GM12801 (cell line): ENCODE data around the gene ASIC4.

Experiments
- CTCF ChIP-seq: IDR thresholded peaks from one replicate; pipeline ENCODE4 v1.5.1; 2011; ENCODE audit warnings: control low read depth; ENCODE audit not compliant: insufficient read length; ENCODE audit errors: extremely low read depth

Gene ASIC4

DNA sequence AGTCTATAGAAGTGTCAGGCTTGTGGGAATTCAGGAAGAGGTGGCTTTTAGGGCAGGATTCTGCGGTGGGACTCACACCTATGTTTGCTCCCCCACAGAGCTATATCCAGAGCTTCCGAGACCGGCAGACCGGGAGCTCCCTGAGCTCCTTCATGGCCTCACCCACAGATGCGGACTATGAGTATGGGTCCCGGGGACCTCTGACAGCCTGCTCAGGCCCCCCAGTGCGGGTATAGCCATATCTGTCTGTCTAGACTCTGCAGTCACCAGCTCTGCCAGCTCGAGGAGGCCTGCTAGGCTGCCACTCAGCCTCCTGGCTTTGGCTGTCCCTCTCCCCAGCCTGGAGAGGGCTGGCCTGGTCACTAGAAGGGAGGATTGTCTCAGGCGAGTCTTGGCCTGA lies 35.3 kb downstream of the ASIC4 start:
- TF ChIP-seq CTCF, result no peak

- TF ChIP-seq CTCF, result no peak
Measured at GRCh38 chr2:219551441-219552381, 37.4 kb downstream of the ASIC4 start.

GRCh38 chr2:219552382-219553167 lies 38.3 kb downstream of the ASIC4 start:
- no peak for TF ChIP-seq CTCF

DNA sequence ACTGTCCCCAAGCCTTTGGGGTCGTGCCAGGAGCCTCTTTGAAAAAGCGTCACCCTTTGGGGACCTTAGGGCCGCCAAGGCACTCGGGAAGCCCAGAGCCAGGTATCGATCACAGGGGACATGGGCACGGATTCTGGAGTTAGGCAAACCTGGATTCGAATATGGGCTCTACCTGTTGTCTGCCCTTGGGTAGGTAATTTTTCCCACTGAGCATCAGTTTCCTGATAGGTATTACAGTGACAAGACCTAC lies 38.8 kb downstream of the ASIC4 start:
- no peak for TF ChIP-seq CTCF

DNA sequence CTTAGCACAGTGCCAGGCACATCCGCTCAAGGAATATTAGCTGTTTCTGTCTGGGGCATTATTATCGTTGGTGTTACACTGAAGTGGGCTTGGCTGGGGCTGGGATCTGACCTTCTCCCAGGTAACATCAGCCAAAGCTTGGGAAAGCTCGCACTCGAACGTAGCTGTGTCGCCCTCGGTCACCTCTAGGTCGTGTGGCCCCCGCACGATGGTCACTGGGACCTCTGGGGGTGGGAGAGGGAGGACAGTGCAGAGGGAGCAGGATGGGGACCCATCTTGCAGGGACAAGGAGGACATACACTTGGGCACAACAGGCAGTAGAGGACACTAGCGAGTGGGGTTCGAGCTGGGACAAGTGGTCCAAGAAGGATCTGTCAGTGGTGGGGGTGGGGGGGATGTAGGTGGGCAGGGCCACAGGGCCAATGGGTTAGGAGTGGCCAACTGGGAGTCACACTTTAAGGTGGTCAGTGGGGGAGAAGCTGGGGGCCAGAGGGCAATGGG lies 39.2 kb downstream of the ASIC4 start:
- TF ChIP-seq CTCF, result no peak

DNA sequence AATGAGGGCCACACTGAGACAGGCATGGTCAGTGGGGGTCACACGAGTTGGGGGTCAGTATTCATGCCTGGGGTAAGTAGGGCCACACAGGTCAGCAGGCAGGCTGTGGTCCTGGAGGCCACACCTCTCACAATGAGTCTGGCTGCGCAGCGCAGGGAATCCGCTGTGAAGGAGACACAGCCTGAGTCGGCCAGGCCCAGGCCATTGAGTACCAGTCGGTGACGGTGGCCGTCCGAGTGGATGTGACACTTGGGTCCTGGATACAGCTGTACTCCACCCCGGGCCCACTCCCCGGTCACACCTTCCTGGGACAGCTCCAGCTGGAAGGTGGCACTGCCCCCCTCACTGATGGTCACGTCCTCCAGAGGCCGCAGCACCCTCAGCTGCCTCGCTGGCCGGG lies 40.1 kb downstream of the ASIC4 start:
- no peak for TF ChIP-seq CTCF

- no peak for TF ChIP-seq CTCF
Measured at GRCh38 chr2:219555956-219556355, 41.7 kb downstream of the ASIC4 start.
